PC-9 (cell line): ENCODE data around the gene FAM3C. TPM values are rescaled to one million over a fixed set of nuclear protein-coding genes. Genes with fewer than 3 reads are reported as not detected.

Source experiments
- Bru-seq: library from RNA; stranded (reverse); fragments of 400-500 nt; gene quantifications from one replicate; lab custom pipeline; 2021; lab: Mats Ljungman, UMichigan
- BruChase-seq, 2 experiments: library from RNA; stranded (reverse); fragments of 400-500 nt; gene quantifications; one replicate each; lab custom pipeline; 2021; lab: Mats Ljungman, UMichigan
- BruUV-seq: library from RNA; stranded (reverse); fragments of 400-500 nt; replicated peaks from 2 replicates; lab custom pipeline; 2021; lab: Mats Ljungman, UMichigan
- CTCF ChIA-PET: fragments of 300-600 bp; sonication (Branson Sonifier 250); formaldehyde crosslinking; loops from one replicate; lab custom pipeline; 2022; ENCODE audit warnings: antibody characterized with exemption; lab: Charles Lee
- POLR2A ChIA-PET: fragments of 300-600 bp; sonication (Branson Sonifier 250); formaldehyde crosslinking; loops from one replicate; lab custom pipeline; 2022; ENCODE audit warnings: antibody characterized with exemption; ENCODE audit not compliant: unreplicated experiment; lab: Charles Lee
- DNase-seq, 2 experiments: peaks; one replicate each; pipeline versions ENCODE4 v3.0.0 to v3.0.0-alpha.2; 2015 to 2022; ENCODE audit warnings: mixed read lengths in 1 of 2
- H2AFZ ChIP-seq: fragments of 200-600 bp; sonication (generic); 2 replicates; pipeline ENCODE4 v1.8.1; 2017; ENCODE audit warnings: antibody characterized with exemption
- H3F3A ChIP-seq: fragments of 200-600 bp; sonication (generic); 2 replicates; pipeline ENCODE4 v1.8.1; 2017; ENCODE audit warnings: antibody characterized with exemption, mild to moderate bottlenecking, low read depth; ENCODE audit not compliant: insufficient read depth
- H3K27ac ChIP-seq: fragments of 200-600 bp; sonication (generic); 2 replicates; pipeline ENCODE4 v1.6.1; 2016; ENCODE audit warnings: mixed run types
- H3K27me3 ChIP-seq: fragments of 200-600 bp; sonication (generic); 2 replicates; pipeline ENCODE4 v1.6.1; 2016; ENCODE audit warnings: low read depth, mixed run types; ENCODE audit not compliant: insufficient read depth
- H3K36me3 ChIP-seq: fragments of 200-600 bp; sonication (generic); 2 replicates; pipeline ENCODE4 v1.6.1; 2016; ENCODE audit warnings: low read depth, mixed run types
- H3K4me1 ChIP-seq: fragments of 200-600 bp; sonication (generic); replicated peaks from 2 replicates; pipeline ENCODE4 v1.6.1; 2016; ENCODE audit warnings: mixed run types; ENCODE audit not compliant: insufficient read depth
- H3K4me2 ChIP-seq: fragments of 200-600 bp; sonication (generic); 2 replicates; pipeline ENCODE4 v1.6.1; 2017; ENCODE audit warnings: mixed run types
- H3K4me3 ChIP-seq: fragments of 200-600 bp; sonication (generic); 2 replicates; pipeline ENCODE4 v1.6.1; 2016; ENCODE audit warnings: mixed run types
- H3K79me2 ChIP-seq: fragments of 200-600 bp; sonication (generic); 2 replicates; pipeline ENCODE4 v1.6.1; 2017; ENCODE audit warnings: low read depth, mixed run types
- H3K9me2 ChIP-seq: fragments of 200-600 bp; sonication (generic); 2 replicates; pipeline ENCODE4 v1.8.1; 2017; ENCODE audit warnings: mild to moderate bottlenecking; ENCODE audit not compliant: insufficient read depth
- H3K9me3 ChIP-seq: fragments of 200-600 bp; sonication (generic); 2 replicates; pipeline ENCODE4 v1.8.1; 2016; ENCODE audit warnings: low read depth; ENCODE audit not compliant: insufficient read depth
- H4K20me1 ChIP-seq: fragments of 200-600 bp; sonication (generic); 2 replicates; pipeline ENCODE4 v1.8.1; 2017; ENCODE audit not compliant: insufficient read depth
- EZH2 ChIP-seq: fragments of 200-600 bp; sonication (generic); IDR thresholded peaks from 2 replicates; pipeline ENCODE4 v1.8.0; 2017; ENCODE audit warnings: antibody characterized with exemption, low read depth
- intact Hi-C: fragments of 100-400 bp; cut with micrococcal nuclease; formaldehyde crosslinking; loops from one replicate; pipeline ENCODE4 v1.10.0; 2022; ENCODE audit not compliant: unreplicated experiment
- long read RNA-seq: library from polyadenylated mRNA; stranded (forward); transcript quantifications from one replicate; pipeline ENCODE4 v2.0.0, GENCODE V29; 2022
- total RNA-seq: library from RNA; stranded (reverse); gene quantifications from 2 replicates; pipeline ENCODE4 v1.2.3, GENCODE V29; 2021
- TF ChIP-seq, protein P1 (sequence below): fragments of 200-600 bp; sonication (generic); conservative IDR thresholded peaks from 2 replicates; pipeline ENCODE4 v1.6.1; 2017; ENCODE audit warnings: mixed run types, antibody characterized with exemption, mild to moderate bottlenecking, moderate library complexity

FAM3C gene, protein sequence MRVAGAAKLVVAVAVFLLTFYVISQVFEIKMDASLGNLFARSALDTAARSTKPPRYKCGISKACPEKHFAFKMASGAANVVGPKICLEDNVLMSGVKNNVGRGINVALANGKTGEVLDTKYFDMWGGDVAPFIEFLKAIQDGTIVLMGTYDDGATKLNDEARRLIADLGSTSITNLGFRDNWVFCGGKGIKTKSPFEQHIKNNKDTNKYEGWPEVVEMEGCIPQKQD
- 117 and 134 TPM in 2 replicates for total RNA-seq
- Bru-seq, nascent RNA = percentile 99 among the genes with signal in this experiment
- BruChase-seq, experiment 1, labeled RNA remaining after a 2-hour chase = percentile 99 among the genes with signal in this experiment
- percentile 97 among the genes with signal in this experiment for BruChase-seq, experiment 2, labeled RNA remaining after a 6-hour chase
- long read RNA-seq, transcript FAM3C-201 (10 exons, 2,508 nt) = major isoform, 426 of 461 reads
- long read RNA-seq, partial matches to known transcripts = 13 of 461 reads
- long read RNA-seq, other reads (novel, unspliced or antisense) = 21 of 461 reads

DNA sequence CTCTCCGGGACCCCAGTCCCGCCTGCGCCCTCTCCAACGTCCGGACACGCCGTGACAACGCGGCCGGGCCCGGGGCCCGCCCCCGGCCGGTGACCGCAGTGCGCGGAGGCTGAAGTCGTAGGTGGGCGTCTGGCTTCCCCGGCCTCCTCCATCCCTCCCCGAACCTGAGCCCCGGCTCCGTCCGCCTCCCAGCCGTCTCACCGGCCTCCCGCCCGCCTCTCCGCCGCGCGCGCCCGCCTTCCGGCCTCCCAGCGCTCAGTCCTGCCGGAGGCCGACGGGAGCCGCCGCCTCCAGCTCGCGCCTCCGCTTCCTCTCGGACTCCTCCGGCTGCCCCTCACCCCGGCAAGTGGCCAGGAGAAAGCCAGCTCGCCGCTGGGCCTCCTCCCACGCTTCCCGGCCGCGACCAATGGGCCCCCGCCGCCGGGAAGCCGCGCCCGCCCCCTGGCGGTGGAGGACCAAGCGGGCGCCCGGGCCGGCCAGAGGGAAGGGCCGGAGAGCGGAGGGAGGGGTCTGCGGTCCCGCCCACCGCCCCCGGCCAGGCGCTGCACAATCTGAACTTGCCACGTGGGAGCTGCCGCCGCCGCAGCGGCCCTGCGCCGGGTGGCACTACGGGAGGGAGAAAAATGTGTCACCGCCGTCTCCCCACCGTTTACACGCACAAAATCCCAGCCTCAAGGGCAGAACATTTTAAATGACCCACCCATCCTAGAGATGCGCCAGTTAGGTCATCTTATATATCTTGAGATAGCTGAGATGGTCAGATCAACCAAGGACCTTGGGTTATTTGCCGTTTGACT is at the start of gene FAM3C:
Gene FAM3C (minus strand): TSS at position 348 of the 797 bp plus-strand sequence. CDS start 13,339 bp downstream, outside the sequence.
- H3K36me3 ChIP-seq = peaks cover 19% of the 10 kb centered on the region
- no peaks in the 10 kb centered on the region; the same call in 1 of the 2 replicates for H4K20me1 ChIP-seq
- peaks cover 22% of the 10 kb centered on the region for H3K4me1 ChIP-seq
- H3K4me3 ChIP-seq = peak within 1 kb of the TSS; percentile 94
- H3K4me2 ChIP-seq = peak within 1 kb of the TSS; percentile 86
- DNase-seq = peak; percentile 80 to 98
- H3K27me3 ChIP-seq = no peaks in the 10 kb centered on the region
- H3K79me2 ChIP-seq = peaks cover 46% of the 10 kb centered on the region
- no peaks in the 10 kb centered on the region for H3K9me2 ChIP-seq
- TF ChIP-seq EZH2 = no peak
- TF ChIP-seq, protein P1, sequence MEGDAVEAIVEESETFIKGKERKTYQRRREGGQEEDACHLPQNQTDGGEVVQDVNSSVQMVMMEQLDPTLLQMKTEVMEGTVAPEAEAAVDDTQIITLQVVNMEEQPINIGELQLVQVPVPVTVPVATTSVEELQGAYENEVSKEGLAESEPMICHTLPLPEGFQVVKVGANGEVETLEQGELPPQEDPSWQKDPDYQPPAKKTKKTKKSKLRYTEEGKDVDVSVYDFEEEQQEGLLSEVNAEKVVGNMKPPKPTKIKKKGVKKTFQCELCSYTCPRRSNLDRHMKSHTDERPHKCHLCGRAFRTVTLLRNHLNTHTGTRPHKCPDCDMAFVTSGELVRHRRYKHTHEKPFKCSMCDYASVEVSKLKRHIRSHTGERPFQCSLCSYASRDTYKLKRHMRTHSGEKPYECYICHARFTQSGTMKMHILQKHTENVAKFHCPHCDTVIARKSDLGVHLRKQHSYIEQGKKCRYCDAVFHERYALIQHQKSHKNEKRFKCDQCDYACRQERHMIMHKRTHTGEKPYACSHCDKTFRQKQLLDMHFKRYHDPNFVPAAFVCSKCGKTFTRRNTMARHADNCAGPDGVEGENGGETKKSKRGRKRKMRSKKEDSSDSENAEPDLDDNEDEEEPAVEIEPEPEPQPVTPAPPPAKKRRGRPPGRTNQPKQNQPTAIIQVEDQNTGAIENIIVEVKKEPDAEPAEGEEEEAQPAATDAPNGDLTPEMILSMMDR = peak; percentile 88
- peak within 1 kb of the TSS; percentile 74 for H3K27ac ChIP-seq
- peak within 1 kb of the TSS; percentile 88 for H2AFZ ChIP-seq
- H3F3A ChIP-seq = peaks cover 4% of the 10 kb centered on the region; the same call in 1 of the 2 replicates
- 0 out of 2 replicates have a peak, but pooled peaks cover 4% of the 10 kb centered on the region for H3K9me3 ChIP-seq
- TSS peak; percentile 83 for BruUV-seq
- CTCF ChIA-PET = interaction anchor here (0.6 to 1.7 kb wide), 14 partner anchors 10 to 812 kb away, joined by 3 to 10 read pairs (median 4); no protein-coding TSS in a partner anchor
- POLR2A ChIA-PET = interaction anchor here (0.5 to 1.2 kb wide), 9 partner anchors 9 to 1851 kb away, joined by 3 to 9 read pairs (median 4); partner anchors contain the start of gene ING3
- intact Hi-C loops = loop anchor here (1.0 to 2.0 kb wide), 4 partner anchors 25 to 148 kb away; no protein-coding TSS in a partner anchor

DNA sequence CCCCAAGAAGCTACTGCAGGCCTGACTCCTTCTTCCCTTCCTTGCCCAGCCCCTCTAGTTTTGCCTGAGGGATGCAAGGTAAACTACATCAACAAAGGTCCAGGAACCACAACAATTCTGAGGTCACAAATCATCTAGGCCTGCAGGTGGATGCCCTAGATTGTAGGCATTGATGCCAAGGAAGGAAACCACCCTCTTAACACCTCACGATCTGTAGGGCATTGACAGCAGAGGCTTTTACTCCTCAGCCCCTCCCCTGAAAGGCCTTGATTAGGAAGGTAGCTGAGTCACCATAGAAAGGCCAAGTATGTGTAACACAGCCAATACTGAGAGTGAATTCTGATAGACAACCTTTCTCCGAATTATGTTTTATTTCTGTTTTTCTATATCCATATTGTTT is 46.7 kb upstream of the FAM3C start:
- no peaks in the 10 kb centered on the region for H3K36me3 ChIP-seq
- no peaks in the 10 kb centered on the region for H4K20me1 ChIP-seq
- H3K79me2 ChIP-seq = no peaks in the 10 kb centered on the region
- intact Hi-C loops = loop anchor here (1.0 to 5.0 kb wide), 7 partner anchors 14 to 101 kb away; partner anchors contain the start of gene FAM3C
- ChIA-PET POLR2A (interaction anchor here (0.7 to 0.8 kb wide), 2 partner anchors 88 to 196 kb away, joined by 4 to 7 read pairs; no protein-coding TSS in a partner anchor), CTCF (interaction anchor here (0.7 to 1.0 kb wide), 3 partner anchors 47 to 807 kb away, joined by 3 to 7 read pairs (median 6); partner anchors contain the start of gene FAM3C)
- no peaks in the 10 kb centered on the region; the same call in 1 of the 2 replicates for H3K9me3 ChIP-seq
- H3K27me3 ChIP-seq = no peaks in the 10 kb centered on the region
- peak overlapping the region; percentile 0; the same call in 1 of the 2 replicates for H3K27ac ChIP-seq
- H2AFZ ChIP-seq = no peak overlapping the region
- H3F3A ChIP-seq = peaks cover 13% of the 10 kb centered on the region; the same call in 1 of the 2 replicates
- H3K9me2 ChIP-seq = no peaks in the 10 kb centered on the region
- BruUV-seq = no TSS peak
- H3K4me2 ChIP-seq = no peak overlapping the region
- H3K4me1 ChIP-seq = peaks cover 18% of the 10 kb centered on the region; the same call in 1 of the 2 replicates
- DNase-seq = peak; percentile 85 to 98
- no peak for TF ChIP-seq EZH2
- TF ChIP-seq, protein P1 = no peak
- H3K4me3 ChIP-seq = no peak overlapping the region
